Hindlimb muscle (tissue), 1 donor: ENCODE data around the gene GSKIP. TPM values are rescaled to one million over a fixed set of nuclear protein-coding genes. Genes with fewer than 3 reads are reported as not detected.

Source experiments
- DNase-seq: peaks from one replicate; pipeline ENCODE4 v3.0.0-alpha.2; 2013
- polyA plus RNA-seq: library from polyadenylated mRNA; unstranded; fragments of 120-200 nt; gene quantifications from one replicate; pipeline ENCODE4 v1.2.1, GENCODE V29; 2013; ENCODE audit not compliant: insufficient read length

GSKIP gene
- polyA plus RNA-seq, 1 donor, result 11.3 TPM

DNA sequence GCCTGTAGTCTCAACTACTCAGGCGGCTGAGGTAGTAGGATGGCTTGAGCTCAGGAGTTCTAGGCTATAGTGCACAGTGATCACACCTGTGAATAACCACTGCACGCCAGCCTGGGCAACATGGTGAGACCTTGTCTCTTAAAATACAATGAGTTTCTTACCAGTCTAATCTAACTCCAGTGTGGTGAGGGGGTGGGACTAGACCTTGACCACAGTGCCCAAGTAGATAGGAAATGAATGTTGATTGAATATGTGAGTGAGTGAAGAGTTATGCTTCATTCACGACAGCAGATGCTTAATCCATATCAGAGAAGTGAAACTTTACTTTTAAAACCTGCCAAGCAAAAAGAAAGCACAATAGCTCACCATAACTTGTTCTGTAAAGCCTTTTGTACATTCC lies 17.4 kb downstream of the GSKIP start:
- no peak for DNase-seq

DNA sequence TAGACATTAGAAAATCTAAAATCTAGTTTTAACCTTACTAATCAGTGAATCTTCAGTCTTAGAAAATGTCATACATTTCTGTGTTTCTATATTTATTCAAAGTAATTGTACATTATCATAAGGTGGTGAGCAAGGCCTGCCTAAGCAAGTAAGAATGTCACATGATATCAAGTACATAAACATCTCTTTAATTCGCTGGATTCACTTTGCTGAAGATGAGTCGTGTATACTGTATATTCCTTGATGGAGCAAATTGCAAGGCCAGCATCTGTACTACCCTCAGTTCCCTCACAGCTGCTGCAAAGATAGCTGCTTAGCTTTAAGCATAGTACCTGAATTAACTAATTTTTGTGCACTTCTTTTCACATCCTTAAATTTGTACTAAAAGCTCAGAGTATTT lies 20.1 kb downstream of the GSKIP start:
- DNase-seq, result no peak

DNA sequence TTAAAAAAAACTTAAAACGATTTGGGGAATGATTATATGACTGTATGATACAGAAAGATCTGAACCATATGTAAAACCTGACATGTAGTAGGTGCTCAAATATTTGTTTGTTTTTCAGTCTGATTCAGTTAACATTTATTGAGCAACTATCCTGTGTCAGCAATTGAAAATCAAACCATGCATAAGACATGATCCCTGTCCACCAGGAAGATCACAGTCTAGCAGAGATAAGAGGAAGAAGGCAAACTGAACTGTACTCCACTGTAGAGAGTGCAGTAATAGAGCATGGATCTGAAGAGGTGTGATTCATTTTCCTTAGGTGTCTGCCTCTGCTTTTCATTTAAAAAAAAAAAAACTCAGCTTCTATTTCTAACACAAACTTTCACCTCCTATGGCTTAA lies 20.7 kb downstream of the GSKIP start:
- DNase-seq, result no peak

DNA sequence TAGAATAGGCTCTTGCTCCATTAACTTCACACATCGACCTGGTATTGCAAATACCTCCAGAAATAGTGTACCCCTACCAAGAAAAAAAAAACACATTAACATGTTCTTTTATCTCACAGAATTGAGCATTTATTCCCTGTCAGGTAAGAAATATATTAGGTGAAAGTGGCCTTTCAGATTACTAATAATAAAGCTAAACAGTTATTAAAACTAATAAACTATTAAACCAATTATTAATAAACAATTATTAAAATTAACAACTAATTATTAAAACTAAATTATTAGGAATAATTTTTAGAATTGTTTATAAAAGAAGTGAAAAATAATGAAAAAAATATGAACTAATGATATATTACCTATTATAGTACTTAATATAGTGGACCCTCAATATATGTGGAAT lies 21.4 kb downstream of the GSKIP start:
- no peak for DNase-seq

DNA sequence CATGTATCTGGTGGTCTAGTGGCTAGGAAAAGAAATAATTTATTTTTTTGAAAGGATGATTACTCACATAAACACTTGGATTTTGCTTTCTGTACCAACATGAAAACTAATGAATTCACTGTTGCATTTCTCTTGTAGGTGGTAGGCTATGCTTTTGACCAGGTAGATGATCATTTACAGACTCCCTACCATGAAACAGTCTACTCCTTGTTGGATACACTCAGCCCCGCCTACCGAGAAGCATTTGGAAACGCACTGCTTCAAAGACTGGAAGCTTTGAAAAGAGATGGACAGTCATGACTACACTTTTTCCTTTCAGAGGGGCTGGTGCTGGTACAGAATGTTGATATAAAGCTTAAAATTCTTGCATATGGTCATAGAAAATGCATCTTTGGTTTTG lies 22.1 kb downstream of the GSKIP start:
- DNase-seq, result no peak

DNA sequence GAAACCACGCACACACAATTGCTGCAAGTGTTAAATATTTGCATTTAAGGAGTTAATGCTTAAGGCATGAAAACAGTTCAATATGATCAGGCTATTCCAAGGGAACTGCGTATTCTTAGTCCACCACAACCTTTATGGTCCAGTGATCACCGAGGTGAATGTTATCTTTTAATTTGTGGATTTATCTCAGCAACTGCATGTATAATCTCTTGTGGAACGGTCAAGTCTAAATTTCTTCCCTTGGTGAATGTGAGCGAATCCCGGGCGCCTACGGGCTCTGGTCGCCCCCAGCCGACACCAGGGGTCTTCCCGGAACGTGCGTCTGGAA lies 27.6 kb downstream of the GSKIP start:
- DNase-seq, result no peak

DNA sequence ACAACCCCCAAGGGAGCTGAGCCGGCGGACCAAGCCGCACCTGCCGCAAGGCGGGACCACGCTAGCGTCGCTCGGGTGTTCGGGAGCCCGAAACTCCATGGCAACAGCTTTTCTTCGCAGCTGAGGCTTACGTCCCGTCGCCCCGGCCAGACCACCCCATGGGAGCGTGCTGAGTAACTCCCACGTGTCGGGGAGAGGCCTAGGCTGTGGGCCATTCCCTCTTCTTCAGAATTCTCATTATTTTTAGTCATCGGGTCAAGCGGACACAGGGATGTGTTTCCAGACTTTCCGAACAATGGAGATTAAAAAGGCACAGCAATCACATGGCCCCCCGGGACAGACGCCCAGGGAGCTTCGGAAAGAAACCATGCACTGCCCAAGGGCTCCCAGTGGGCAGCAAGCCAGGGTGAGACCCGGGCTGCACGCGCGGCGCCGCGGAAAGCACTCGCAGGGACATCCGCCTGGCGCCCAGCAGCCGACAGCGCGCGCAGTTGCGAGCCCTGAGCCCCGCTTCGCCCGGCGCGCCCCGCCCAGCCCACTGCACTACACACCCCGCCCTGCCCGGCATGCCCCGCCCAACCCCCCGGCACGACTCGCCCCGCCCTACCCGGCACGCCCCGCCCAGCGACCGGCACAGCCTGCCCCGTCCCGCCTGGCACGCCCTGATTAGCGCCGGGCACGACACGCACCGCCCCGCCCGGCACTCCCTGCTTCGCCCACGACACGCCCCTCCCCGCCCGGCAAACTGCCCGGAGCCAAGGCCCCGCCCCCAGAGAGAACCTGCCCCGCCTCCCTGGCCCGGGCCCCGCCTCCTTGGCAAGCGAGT lies 28.2 kb downstream of the GSKIP start:
- peak; percentile 79 for DNase-seq

DNA sequence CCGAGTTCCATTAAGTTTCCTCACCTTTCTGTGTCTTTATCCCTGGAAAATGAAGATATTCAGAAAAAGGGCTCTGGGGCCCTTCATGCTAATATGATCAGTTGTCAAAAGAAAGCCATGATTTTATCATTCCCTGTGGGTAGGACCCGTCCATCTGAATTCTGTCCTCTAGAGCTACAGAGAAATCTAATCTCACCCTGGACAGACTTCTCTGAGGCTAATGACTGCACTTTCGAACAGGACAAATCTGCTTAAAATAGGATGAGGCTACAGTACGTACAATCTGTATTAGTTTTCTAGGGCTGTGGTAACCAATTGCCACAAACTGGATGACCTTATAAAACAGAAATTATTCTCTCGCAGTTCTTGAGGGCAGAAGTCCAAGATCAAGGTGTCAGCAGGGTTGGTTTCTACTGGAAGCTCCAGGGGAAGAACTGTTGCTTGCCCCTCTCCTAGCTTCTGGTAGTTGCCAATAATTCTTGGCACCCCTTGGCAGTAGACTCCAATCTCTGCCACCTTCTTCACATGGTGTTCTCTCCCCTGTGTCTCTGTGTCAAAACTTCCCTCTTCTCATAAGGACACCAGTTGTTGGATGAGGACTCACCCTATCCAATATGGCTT lies 29.9 kb downstream of the GSKIP start:
- no peak for DNase-seq

DNA sequence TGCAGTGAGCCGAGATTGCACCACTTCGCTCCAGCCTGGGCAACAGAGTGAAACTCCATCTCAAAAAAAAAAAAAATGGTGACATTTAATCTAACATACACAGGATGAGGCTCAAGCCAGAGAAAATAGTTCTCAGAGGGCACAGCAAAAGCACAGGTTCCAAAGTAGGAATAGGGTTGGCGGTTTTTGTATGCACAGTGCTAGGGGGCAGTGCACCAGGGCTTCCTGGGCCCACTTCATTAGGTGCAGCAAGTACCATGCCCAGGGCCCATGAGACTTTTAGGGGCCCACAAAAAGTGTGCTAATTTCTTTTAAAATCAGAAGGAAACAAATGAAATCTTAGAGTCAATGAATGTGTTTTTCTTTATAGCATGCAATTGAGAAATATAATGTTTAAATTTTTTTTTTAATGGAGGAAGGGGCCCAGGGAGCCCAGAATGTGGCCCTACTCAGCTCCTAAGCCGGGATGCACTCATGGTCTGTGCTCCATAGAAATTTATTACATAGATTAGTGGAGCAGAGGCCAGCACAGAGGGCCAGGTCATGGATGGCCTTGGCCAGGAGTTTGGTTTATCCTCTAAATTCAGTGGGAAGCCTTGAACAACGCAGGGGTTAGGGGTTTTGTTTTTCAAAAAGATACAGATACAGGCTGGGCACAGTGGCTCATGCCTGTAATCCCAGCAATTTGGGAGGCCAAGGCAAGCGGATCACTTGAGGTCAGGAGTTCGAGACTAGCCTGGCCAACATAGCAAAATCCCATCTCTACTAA lies 30.9 kb downstream of the GSKIP start:
- DNase-seq, result no peak

DNA sequence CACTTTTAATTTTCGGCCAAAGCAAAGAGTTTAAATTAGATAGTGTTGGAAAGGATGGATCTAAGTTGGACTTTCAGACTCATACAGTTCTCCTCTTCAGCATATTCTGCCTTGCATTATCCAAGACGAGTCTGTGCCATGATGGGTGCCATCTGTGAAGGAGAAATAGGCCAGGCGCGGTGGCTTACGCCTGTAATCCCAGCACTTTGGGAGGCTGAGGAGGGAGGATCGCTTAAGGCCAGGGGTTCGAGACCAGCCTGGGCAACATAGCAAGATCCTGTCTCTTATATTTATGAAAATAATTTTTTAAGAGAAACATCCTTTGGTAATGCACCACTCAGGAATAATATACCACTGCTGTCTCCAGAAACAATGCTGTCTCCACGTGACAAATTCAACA lies 35.1 kb downstream of the GSKIP start:
- no peak for DNase-seq

DNA sequence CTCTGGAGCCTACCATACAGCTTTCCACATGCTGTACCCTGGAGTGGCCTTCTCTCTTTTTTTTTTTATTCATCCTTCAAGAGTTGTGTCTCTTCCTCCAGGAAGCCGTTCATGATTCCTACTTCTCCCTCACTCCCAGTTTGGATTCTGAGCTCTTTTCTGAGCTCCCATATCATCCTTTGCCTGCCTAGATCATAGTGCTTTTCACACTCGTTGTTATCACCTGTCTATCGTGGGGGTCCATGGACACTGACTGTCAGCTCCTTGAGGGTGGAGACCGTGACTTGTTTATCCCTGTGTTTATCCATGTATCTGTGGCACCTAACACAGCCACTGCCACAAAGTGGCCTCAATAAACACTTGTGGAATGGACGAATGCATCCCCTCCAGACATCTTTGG lies 35.6 kb downstream of the GSKIP start:
- no peak for DNase-seq

DNA sequence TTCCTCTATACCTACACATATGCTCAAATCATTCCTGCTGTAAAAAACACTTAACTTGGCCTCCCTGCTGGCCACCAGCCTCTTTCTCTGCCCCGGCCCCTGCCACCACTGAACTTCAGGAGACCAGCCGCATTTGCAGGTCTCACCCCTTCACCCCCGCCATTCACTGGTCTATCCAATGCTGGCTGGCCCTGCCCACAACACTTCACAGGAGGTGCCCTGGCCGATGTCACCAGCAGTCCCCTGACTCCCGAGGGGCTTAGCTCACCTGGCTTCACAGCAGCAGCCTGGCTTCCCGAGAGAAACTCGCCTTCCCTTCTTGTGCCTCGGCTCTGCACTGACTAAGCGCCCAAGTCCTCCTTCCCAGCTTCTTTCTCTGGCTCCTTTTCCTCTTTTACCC lies 36.1 kb downstream of the GSKIP start:
- no peak for DNase-seq

DNA sequence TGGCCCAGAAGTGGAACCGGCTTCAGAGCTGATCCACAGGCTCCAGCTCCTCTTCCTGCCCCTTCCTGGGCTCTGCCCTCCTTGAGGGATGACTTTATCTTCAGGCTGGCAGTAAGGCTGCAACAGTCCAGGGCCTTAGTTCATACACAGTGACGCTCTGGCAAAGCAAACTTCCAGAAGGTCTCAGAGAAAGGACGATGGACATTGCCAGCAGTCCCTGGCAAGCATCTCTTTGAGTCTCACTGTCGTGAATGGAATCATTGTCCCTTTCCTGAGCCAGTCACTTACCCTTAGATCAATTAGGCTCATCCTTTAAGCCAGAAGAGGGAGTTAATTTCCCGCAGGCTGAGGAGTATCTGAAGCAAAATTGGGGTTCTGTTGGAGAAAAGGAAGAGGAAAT lies 37.2 kb downstream of the GSKIP start:
- no peak for DNase-seq

DNA sequence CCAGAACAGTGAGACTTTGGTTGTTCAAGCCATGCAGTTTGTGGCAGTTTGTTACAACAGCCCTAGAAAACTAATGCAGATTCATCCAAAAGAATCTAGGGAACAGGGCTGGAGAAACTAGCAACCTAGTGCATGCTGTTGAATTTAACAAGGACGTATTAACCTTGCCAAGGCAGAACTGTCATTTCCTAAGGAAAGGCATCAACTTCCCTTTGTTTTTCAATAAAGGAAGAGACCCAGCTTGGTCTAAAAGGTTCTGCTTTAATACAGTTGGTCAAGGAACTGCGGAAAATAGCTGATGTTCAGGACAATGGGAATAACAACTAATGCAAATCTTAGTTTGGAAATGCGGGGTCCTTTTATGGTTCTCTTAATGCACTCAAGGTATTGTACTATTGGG lies 40.1 kb downstream of the GSKIP start:
- no peak for DNase-seq

DNA sequence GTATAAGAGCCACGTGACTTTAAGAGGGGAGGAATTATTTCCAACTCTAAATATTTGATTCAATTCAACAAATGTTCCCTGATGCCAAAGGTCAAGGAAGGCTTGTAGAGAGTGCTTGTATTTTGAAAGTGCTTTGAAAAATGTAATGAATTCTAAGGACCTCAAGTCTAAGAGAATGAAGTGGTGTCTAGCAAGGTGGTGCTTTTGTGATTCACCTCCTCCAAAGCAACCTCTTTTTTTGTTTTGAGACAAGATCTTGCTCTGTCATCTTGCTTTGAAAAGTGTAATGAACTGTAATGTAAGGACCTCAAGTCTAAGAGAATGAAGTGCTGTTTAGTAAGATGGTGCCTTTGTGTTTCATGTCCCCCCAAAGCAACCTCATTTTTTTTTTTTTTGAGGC lies 42.4 kb downstream of the GSKIP start:
- DNase-seq, result no peak

DNA sequence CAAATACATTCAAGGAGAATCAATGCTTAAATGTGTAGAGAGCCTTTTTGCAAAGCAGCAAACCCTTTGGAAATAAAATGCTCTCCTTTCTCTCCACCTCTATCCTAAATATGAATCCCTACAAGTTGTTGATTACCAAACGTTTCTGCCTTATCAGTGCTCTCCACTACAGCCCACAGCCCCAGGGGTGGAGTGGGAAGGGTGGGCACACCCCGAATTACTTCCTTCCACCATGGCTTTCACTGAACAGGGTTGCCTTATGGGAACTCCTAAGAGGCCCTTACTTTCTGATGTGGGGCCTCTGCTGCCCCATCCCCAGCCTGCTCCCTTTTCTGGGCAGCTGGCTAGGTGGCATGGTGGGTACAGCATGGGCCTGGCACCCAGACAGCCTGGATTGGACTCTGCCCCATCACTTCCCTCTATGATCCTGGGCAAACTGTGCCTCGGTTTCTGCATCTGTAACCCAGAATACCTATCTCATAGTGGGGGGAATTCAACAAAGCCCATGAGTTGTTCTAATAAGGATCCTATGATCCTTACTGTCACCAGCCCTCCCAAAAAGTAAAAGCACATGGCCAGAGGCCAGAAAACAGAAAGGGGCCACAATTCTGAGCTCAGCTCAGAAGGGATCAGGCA lies 44.7 kb downstream of the GSKIP start:
- DNase-seq, result no peak

DNA sequence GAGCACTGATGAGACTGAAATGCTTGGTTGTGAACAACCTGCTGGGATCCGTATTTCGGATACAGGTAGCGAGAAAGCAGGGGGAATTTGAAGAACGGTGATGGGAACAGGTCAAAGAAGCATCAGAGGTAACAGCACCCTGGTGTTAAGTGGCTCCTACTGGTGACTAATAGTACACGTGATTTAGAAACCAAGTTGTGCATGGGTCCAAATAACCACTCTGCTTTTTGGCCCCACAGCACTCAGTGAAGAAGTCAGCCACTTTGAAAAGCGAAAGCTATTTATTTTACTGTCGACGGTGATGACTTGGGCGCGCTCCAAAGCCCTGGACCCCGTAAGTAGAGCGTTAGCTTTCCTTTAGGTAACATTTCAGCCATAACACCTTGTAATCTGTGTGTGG lies 45.3 kb downstream of the GSKIP start:
- DNase-seq, result no peak

DNA sequence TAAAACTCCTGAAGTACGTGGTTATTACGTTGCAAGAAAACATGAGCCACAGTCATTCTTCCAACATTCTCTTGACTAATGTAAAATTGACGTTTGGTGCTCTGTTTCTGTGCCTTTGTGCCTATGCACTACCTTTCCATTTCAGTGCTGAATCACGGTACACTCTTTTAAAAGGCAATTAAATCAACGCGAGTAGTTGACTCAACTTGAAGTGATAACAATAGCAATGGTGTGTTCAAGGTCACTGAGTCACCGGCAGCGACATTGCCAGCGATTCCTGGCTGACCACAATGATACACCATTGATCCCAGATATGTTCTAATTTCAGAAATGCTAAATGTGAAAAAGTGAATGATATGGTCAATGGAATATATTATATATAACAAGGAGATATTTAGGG lies 46.4 kb downstream of the GSKIP start:
- DNase-seq, result no peak

DNA sequence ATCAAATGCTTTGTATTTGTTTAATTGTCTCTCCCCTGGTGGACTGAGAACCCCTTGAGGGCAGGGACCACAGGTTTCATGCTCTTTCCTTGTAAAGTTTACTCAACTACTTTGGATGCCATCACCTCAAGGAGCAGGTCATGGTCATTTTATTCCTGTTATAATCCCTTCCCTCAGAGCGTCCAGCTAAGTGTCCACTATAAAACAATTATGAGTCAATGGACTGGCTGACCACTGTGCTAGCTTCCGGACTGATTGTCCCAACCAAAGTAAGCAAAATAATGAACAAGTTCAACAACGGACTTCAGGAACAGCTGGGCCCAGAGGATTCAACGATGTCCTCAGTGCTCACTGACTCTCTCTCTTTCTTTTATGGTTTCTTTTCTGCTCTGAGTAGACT lies 46.8 kb downstream of the GSKIP start:
- no peak for DNase-seq

DNA sequence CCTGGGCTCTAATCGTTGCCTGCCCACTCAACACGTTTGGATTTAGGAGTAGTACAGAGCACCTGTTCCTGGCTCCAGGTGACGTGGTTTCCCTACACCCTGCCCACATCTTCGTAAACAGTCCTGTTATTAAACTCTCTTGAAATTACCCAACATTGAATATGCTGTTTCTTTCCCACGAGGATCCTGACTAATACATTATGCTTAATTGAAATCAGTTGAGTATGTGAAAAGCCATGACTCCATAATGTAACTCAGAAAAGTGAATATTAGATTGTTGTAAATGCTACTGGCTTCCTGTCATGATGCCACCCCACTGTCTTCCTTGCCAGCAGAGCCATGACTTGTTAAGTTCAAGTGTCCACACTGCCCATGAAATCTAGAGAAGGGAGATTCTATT lies 50.2 kb downstream of the GSKIP start:
- no peak for DNase-seq

DNA sequence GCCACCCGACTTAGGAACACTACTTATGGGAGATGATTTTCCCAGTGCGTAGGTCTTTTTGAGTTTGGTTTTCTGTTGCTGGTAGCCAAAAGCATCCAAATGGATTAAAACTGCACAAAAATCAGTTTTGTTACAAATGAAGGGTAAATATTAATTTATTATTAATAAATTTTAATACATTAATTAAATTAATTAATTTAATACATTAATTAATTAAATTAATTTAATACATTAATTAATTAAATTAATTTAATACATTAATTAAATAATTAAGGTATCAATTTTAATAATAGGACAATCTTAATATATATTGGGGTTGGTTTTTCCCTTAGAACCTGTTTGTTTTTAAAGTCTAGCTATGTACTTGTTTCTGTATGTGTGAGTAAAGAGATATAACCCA lies 52.2 kb downstream of the GSKIP start:
- no peak for DNase-seq

DNA sequence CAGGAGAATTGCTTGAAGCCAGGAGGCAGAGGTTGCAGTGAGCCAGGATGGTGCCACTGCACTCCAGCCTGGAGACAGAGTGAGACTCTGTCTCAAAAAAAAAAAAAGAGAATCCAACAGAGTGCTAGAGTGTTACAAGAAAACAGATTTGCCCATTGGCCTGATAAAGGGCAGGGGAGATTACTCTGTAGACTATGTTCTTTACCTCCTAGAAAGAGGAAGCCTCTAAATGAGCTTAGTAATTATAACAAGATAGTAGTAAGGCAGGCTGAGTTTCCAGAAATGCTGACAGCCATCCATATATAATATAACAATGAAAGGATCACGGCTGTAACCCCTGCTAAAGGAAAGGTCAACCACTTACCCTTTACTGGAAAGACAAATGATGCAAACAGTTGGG lies 53.0 kb downstream of the GSKIP start:
- no peak for DNase-seq

DNA sequence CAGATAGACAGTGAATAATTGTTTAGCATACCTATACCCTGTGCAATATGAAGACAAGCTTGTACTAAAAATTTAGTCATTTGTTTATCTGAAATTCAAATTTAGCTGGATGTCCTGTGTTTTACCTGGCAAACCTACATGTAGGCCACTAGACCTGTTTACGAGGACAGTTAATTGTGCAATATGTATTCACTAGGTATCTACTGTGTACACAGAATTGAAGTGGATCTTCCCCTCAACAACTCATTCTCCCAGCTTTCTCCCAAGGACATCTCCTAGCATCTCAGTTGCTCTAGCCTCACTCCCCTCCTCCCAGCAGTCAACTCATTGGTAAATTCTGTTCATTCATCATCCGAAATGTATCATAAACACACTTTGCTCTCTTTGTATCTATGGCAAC lies 53.9 kb downstream of the GSKIP start:
- DNase-seq, result no peak

DNA sequence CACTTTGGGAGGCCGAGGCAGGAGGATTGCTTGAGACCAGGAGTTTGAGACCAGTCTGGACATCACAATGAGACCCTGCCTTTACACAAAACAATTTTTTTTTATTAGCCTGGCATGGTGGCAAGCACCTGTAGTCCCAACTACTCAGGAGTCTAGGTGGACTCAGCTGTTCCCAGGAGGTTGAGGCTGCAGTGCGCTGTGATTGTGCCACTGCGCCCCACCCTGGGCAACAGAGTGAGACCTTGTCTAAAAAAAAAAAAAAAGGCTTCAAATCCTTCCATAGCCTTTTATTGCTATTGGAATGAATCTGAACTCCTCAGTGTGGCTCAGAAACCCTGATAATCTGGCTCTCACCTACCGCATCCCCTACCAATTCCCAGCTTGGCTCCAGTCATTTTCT lies 54.7 kb downstream of the GSKIP start:
- DNase-seq, result no peak
